ENCODE measurements around the gene POLRMT.

- TF ChIP-seq CTCF (IDR thresholded peaks at IDR 0.05; ENCODE audit: insufficient read depth, low read depth, low read length) = no peak
- TF ChIP-seq EZH2 (IDR thresholded peaks at IDR 0.05; ENCODE audit: insufficient read depth, low read length) = no peak
Measured at GRCh38 chr19:611481-611868, 21.9 kb downstream of the POLRMT start.

Data from astrocyte (in vitro differentiated cells and primary cell).